GM18498 (cell line): Measurements from ENCODE around the gene TNFRSF21.
A peak's percentile ranks its signal among the peaks of the same experiment; 100 is the strongest.
"Not testable (repeated sequence)": the region's sequence is repeated elsewhere in the genome, so short reads cannot be mapped to it uniquely, and the experiment has no call there.

Experiments
- ATAC-seq: cut with Tn5 transposase; IDR thresholded peaks from one replicate; pipeline ENCODE4 v1.9.1; 2021; ENCODE audit warnings: mild to moderate bottlenecking, moderate library complexity; ENCODE audit not compliant: unreplicated experiment

TNFRSF21 gene, protein sequence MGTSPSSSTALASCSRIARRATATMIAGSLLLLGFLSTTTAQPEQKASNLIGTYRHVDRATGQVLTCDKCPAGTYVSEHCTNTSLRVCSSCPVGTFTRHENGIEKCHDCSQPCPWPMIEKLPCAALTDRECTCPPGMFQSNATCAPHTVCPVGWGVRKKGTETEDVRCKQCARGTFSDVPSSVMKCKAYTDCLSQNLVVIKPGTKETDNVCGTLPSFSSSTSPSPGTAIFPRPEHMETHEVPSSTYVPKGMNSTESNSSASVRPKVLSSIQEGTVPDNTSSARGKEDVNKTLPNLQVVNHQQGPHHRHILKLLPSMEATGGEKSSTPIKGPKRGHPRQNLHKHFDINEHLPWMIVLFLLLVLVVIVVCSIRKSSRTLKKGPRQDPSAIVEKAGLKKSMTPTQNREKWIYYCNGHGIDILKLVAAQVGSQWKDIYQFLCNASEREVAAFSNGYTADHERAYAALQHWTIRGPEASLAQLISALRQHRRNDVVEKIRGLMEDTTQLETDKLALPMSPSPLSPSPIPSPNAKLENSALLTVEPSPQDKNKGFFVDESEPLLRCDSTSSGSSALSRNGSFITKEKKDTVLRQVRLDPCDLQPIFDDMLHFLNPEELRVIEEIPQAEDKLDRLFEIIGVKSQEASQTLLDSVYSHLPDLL

DNA sequence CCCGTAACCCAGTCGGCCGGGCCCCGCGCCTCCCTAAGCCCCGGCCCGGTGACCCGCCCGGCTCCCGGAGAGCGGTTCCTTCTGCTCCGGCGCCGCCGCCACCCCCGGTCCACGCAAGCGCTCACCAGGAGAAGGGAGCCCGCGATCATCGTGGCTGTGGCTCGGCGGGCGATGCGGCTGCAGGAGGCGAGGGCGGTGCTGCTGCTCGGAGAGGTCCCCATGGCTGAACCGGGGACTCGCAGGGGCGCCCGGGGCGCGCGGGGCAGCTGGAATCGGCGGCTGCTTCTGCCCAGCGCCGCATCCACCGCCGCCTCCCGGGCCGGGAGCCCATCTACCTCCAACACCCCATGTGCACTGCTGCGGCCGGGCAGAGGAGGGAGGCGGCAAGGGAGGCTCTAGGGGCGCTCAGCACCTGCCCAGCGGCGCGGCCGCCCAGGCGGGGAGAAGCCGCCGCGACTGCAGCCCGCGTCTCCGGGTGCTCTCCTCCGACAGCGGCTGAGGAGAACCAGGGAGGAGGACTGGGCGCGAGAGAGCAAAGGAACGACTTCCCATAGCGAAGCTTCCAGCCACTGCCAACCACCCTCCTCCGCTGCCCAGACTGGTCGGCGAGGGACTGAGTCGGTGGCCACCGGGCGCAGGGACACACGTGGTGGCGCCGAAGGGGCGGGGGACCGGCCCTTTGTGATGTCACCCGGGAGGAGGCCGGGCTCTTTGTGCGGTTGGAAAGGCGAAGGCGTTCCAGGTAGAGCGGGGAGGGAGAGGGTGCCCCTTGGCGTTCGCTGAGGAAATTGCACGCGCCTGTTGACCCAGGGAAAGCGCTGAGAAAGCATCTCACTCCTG is at the start of gene TNFRSF21:
TNFRSF21 (minus strand) TSS at position 615 of the 840 bp plus-strand sequence; CDS start at position 221, 394 bp downstream.
- peak; percentile 99 for ATAC-seq

- peak; percentile 46 for ATAC-seq
These were observed 48.9 kb upstream of the TNFRSF21 start for GRCh38 chr6:47358440-47359225.

- ATAC-seq = peak; percentile 73
These were observed 48.1 kb upstream of the TNFRSF21 start for GRCh38 chr6:47357827-47358226.

GRCh38 chr6:47355496-47355895 is 45.8 kb upstream of the TNFRSF21 start:
- ATAC-seq = no peak

DNA sequence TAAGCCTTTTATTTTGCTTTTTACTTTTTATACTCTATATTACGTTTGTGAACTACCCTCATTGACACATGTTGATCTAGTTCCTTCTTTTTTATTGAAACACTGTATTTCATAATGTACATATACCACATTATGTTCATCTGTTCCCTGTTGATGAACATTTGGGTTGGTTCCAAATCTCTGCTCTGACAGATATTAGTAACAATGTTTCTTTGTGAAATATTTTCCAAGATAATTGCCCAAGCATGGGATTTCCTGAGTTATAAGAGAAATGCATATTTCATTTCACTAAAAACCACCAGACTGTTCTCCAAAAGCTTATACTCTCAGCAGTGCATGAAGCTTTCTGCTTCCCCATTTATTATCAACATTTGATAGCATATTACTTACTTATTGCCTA is 44.2 kb upstream of the TNFRSF21 start:
- no peak for ATAC-seq

DNA sequence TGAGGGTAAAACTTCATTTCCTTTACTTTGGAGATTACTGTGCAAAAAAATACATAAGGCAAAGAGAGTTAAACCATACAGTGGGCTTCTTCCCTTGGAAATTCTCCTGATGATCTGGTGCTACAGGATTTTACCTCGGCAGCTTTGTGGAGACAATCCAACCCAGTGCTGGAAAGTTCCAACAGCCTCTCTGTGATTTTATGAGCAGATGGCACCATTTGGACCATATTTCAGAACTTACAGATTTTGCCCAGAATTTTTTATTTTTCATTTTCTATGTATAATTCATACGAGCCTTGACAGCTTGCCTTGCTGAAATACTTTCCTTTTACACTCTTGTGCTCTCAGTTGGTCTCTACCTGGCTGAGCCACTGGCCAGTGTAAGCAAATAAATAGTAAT is 43.3 kb upstream of the TNFRSF21 start:
- no peak for ATAC-seq

DNA sequence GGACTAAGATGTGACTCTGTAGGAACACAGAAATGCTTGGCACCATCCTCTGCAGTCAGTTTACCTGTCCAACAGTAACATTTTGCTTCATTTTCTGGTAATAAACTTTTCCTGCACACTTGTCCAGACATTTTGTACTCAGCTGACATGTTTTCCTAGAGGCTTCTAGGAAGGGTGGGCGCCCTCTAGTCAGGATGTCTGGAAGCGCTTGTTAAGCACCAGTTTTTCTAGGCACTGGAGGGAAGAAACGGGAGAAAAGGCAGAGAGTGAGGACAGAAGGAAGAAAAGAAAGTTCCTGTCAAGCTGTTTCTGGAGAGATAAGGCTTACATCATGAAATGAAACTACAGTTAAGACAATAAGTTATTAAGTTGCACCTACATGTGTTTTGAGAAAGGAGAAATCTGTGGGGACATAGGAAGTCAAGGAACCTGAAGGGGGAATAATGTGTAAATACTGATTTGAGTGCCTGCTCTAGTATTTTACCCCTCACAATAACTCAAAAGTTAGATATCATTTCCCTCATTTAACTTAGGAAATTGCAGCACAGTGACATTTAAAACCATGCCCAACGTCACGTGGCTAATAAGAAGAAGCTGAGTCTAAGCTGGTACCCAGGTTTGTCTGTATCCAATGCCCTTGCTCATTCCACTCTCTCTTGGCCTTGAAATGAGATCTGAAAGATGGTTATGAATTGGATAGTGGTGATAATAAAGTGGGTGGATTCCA is 42.7 kb upstream of the TNFRSF21 start:
- ATAC-seq = no peak

GRCh38 chr6:47351621-47352020 is 41.9 kb upstream of the TNFRSF21 start:
- no peak for ATAC-seq

- ATAC-seq = no peak
These were observed 40.2 kb upstream of the TNFRSF21 start for GRCh38 chr6:47349931-47350330.

DNA sequence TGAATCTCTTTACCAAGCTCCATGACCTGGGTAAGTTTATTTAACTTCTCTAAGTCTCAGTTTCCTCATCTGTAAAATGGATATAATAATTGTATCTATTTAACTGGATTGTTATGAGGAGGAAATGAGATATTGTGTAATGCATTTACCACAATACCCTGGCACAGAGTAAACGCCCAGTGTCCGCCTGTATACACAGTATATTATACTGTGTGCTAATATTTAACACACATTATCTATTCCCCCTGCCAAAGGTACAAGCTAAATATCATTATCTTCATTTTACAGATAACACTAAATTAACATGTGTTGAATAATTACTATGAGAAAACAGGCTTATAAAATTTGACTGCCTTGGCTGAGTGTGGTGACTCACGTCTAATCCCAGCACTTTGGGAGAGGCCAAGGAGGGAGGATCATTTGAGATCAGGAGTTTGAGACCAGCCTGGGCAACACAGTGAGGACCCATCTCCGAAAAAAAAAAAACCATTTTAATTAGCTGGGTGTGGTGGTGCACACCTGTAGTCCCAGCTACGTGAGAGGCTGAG is 38.7 kb upstream of the TNFRSF21 start:
- no peak for ATAC-seq

GRCh38 chr6:47345761-47346160 is 36.1 kb upstream of the TNFRSF21 start:
- no peak for ATAC-seq

DNA sequence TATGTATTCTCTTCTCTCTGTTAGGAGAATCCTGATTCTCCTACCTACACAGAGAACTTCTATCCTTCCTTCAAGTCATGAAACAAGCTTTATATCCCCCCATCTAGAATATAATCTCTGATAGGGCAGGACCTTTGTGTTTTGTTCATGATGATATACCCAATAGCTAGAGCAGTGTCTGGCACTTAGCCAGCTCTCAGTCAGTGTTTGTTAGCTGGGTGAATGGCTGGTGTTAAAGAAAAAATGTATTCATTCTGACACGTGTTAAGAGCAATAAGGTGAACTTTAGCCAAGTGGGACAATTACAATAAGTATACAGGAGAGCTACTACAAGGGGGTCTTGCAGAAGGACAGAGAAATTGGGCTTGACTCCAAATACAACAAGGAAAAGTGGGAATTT is 34.3 kb upstream of the TNFRSF21 start:
- no peak for ATAC-seq

DNA sequence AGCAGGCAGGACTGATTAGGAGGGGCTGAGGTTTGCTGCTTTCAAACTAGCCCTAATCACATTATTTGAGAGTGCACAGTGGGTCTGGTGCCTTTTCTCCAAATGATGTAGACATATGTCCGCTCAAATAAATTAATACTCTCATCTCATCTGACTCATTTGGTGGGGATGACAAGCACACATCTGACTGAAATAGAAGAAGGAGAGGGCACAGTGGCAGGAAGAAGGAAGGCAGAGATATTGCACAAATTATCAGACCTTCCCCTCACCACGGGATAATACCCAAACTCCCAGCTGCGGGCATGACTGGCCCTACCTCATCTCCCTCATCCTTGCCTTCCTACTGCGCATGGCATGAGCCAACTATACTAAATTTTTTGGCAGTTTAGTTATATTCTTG is 33.9 kb upstream of the TNFRSF21 start:
- ATAC-seq = no peak

DNA sequence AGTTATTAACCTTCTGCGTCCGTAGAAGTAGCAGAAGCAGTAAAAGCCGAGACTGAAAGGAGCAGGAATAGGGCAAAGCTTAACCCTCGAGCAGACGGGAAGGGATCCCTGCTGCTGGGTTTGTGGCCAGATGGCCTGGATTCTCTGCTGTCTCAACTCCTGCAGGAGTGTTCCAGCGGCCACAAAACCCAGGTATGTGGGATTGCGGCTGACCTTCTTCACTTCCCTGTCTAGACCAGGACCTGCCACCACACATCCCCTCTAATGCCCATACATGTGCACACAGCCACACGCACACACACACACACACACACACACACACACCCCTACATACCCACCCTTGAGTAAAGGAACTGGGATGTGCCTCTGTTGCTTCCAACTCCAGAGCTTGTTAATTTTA is 33.1 kb upstream of the TNFRSF21 start:
- no peak for ATAC-seq

- no peak for ATAC-seq
These were observed 27.8 kb upstream of the TNFRSF21 start for GRCh38 chr6:47337519-47337918.

GRCh38 chr6:47336334-47336733 is 26.6 kb upstream of the TNFRSF21 start:
- ATAC-seq = no peak

GRCh38 chr6:47335466-47335865 is 25.8 kb upstream of the TNFRSF21 start:
- ATAC-seq = peak; percentile 98

DNA sequence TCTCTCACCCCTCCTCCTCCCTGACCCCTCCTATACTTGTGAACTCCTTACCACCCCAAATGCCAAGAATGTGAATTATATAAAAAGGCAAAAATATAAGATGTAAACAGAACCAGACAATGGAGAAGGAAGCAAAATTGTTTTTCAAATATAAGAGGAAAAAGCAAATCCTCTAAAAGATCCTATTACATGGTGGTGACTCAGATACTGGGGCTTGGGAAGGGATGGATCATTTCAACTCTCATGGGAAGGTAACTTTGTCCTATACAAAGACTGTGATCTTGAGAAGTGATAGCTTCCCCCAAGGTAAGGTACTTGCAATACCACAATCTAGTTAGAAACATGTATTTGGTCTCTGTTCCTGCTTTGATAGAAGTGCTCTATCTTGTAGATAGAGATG is 24.6 kb upstream of the TNFRSF21 start:
- ATAC-seq = no peak

DNA sequence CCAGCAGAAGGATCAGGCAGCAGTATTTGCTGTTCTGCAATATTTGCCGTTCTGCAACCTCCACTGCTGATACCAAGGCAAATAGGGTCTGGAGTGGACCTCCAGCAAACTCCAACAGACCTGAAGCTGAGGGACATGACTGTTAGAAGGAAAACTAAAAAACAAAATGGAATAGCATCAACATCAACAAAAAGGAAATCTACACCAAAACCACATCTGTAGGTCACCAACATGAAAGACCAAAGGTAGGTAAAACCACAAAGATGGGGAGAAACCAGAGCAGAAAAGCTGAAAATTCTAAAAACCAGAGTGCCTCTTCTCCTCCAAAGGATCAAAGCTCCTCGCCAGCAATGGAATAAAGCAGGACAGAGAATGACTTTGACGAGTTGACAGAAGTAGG is 18.9 kb upstream of the TNFRSF21 start:
- not testable (repeated sequence) for ATAC-seq

- ATAC-seq = not testable (repeated sequence)
These were observed 18.4 kb upstream of the TNFRSF21 start for GRCh38 chr6:47328139-47328538.
